Fibroblast of skin of right quadriceps (primary cell): ENCODE measurements around the gene MICAL3.
A peak's percentile ranks its signal among the peaks of the same experiment; 100 is the strongest.

ENCODE experiments used
- DNase-seq: peaks from one replicate; pipeline ENCODE4 v3.0.0-alpha.2; 2013

Gene MICAL3

DNA sequence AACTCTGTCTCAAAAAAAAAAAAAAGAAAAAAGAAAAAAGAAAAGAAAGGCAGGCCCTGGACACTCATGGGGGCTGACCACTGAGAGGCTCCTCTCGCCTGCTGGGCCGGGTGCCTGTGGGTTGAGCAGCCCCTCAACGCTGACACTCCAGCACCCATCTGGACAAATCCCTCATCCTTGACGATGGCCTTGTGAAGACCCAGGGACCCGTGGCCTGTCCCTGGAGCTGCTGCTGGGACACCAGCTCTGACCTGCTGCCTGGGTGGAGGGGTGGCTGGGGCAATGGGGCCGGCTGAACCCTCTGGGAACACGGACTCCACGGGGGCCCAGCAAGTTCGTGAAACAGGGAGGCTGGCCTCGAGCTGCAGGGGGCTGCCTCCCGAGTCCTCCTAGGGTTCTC is 239.6 kb downstream of the MICAL3 start:
- no peak for DNase-seq

DNA sequence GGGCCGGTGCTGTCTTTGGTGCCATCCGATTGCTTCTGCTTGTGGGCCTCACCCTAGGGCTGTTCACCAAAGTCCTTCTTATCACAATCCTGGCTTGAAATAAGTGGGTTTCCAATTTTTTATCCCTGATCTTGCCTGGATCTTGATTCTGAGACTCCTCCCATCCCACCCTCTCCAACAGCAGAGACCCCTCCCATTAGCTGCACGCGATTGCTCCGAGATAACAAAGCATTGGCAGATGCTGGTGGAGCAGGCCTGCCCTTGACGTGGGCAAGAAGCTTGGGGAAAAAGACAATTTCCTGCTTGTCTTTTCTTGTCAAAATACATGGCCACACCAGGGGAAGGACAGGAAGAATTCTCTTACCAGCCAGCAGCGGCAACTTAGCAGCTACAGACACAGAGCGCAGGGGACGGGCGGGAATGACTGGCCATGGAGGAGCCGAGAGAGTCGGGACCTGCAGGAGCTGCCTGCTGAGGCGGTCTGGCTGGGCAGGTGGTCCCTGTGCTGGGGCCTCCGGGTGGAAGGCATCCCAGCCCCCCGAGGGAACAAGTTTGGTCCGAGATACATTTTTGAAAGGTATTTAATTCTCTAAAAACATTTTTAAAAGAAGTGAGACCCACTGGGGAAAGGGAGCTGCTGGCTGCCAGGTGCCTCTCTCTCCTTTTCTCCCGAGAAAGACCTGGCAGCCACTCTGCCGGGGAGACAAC is 240.4 kb downstream of the MICAL3 start:
- no peak for DNase-seq

GRCh38 chr22:17783312-17783711 is 241.0 kb downstream of the MICAL3 start:
- DNase-seq = no peak

- DNase-seq = no peak
Measured at GRCh38 chr22:17782621-17783020, 241.7 kb downstream of the MICAL3 start.

GRCh38 chr22:17782158-17782557 is 242.2 kb downstream of the MICAL3 start:
- DNase-seq = no peak

DNA sequence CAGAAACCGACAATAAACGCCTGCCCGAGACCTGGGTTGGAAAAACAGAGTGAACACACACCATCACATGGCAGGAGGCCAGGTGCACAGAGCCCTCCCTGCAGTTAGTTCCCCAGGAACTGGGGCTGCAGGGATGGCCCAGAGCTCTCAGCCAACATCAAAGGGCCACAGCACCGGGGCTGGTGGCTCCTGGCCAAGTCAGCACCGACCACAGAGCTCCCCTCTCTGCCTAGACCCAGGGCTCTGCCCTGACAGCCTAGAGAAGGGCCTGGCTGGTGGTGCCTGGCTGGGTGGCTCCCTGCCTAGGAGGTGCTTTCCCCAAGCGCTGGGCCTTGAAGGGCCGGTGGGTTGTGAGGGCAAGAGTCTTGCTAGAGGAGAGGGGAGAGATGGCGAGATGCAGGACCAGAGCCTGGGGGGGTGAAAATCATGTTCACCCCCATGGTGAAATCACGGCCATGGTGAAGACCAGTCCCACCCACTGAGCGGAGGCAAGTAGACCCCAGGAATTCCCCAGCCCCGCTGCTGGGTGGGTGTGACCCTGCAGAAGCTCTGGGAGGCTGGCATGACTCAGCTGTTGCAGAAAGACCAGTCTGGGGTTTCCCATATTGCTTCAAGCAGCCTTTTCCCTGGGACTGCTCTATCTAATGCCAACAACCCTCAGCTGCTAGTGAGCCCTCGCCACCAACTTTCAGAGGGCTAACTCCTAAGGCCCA is 242.9 kb downstream of the MICAL3 start:
- peak; percentile 71 for DNase-seq

DNA sequence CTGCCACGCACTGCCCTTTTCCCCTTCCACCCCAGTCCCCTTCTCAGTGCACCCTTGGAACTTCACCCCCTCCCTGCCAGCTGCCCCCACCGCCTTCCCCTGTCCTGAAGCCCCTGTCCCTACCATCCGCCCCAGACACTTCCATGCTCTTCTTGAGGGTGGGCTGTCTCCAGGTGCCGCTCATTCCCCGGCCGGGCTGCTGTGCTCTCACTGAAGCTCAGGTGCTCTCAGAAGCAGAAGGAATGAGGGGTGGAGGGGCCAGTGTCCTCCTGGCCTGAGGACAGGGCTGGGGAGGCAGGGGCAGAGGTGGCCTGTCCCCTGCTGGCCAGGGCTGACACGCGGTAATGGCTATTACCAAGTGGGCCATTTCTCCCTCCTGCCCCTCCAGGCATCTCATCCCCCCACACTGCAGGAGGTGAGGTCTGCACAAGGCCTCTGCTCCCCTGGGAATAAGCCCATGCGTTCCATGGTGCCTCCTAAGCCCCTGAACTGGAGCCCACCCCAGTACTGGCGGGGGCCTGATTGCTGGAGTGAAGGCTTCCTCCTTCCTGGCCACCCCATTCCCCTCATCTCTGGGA is 243.5 kb downstream of the MICAL3 start:
- DNase-seq = no peak

- DNase-seq = no peak
Measured at GRCh38 chr22:17780116-17780740, 244.1 kb downstream of the MICAL3 start.

- DNase-seq = no peak
Measured at GRCh38 chr22:17779286-17780115, 244.9 kb downstream of the MICAL3 start.

GRCh38 chr22:17778412-17778976 is 245.9 kb downstream of the MICAL3 start:
- no peak for DNase-seq

- DNase-seq = no peak
Measured at GRCh38 chr22:17777717-17778044, 246.7 kb downstream of the MICAL3 start.

- DNase-seq = no peak
Measured at GRCh38 chr22:17777005-17777716, 247.2 kb downstream of the MICAL3 start.

GRCh38 chr22:17775781-17776465 is 248.4 kb downstream of the MICAL3 start:
- no peak for DNase-seq

DNA sequence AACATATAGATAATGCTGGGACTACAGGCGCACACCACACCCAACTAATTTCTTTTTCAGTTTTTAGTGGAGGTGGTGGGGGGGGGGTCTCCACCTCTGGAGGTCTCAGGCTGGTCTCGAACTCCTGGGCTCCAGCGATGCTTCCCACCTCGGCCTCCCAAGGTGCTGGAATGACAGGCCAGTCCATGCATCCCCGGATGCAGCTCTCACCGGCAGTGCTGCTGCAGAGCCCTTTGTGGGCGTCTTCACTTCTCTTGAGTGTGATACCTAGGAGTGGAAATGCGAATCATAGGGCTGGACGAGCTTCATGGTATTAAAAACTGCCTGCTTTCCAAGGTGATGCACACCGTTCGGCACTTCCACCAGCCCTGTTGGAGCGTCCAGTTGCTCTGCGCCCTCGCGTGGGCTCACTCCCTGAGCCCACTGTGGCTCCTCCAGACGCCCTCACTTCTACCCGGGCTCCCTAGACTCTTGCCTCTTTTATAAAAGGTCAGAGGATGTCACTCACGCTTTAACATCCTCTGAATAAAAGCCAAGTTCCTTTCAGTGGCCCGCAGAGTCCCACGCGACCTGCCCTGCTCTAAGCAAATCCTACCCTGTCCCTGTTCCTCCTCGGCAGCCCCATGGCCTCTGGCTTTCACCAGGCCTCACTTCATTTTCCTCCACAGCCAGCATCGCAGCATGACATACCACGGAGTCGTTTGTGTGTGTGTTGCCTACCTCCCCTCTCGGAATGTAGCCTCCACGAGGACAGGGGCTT is 249.3 kb downstream of the MICAL3 start:
- DNase-seq = no peak

DNA sequence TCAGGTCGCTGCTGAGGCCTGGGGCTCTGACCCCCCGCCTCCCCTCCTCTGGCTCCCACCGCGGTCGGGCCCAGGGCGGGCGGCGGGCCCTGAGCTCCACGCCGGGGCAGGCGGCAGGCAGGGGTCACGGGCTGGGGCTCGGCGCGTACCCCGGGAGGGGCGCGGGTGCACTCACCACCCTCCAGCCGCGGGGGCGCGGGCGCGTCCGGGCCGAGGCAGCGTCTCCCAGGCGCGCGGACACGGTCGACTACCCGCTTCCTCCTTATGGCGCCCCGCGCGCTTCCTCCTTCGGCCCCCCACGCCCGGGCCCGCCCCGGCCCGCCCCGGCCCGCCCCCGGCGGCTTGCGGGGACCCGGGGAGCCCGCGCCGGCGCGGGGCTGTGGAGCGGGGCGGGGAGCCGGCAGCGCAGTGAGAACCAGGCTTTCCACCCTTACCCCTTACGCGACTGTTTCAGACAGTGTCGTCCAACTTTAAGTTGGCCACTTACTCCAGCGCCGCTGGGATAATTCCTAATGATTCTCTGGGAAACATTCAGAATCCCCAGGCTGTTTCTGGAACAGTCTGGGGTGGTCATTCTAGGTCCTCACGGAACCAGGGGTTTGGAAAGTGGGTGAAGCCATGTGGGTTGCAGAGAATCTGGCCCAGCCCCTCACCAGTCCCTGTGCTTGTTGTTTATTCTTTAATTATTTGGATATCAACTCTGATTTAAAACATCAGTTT is 250.0 kb downstream of the MICAL3 start, which contains the start of gene BID:
TSS of gene BID (minus strand) at position 264 of the 720 bp plus-strand sequence. CDS start 24,353 bp downstream, outside the sequence.
- DNase-seq = no peak

DNA sequence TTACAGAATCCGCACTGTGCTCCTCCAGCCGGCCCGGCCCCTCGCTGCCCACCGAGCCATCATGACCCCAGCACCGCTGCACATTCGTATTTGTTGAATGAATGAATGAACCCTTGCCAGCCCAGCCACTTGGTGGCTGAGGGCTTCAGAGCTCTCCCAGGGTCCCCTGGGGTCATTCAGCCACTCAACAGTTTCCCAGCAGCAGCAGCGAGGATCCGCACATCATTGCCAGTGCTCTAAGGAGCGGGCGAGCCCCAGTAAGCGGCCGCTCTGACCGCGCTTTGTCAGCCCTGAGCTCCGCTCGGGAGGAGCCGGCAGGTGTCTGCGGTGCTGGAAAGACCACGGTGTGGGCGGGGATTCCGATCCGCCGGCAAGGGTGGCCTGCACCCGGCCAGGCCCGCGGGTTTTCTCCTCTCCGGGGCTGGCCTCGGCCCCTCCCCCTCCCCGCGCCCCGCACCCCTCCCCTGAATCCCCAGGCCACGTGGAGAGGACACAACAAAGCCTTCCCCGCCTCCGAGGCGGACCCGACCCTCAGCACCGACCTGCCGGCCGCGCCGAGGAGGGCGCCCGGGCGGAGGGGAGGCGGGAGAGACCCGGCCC is 250.7 kb downstream of the MICAL3 start:
- peak; percentile 18 for DNase-seq

DNA sequence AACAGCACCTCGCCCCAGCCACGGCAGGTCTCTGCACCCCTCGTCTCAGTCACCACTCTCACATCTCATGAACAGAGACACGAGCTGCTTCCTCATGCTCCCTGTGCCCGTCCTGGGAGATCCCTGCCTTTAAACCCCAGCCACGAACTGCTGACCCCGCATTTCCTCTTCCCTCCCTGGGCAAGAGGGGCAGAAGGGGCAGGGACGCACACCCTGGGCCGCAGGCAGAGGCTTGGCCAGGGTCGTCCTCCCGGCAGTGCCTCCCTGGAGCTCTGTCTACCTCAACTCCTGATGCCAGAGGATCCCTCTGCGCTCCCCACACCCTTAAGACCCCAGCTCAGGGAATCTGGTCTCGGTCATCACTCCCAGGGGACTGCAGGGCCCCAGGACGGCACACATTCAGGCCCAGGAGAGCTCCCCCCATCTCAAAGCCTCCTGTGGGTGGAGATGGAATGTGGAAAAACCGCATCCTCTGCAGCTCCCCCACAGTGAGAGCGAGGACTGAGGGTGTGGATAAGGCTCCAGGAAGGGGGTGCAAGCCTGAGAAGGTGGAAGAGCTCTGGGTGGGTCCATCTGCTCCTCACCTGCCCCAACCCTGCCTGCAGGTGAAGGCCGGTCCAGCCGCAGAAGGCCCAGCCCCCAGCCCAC is 251.3 kb downstream of the MICAL3 start:
- DNase-seq = peak; percentile 61

DNA sequence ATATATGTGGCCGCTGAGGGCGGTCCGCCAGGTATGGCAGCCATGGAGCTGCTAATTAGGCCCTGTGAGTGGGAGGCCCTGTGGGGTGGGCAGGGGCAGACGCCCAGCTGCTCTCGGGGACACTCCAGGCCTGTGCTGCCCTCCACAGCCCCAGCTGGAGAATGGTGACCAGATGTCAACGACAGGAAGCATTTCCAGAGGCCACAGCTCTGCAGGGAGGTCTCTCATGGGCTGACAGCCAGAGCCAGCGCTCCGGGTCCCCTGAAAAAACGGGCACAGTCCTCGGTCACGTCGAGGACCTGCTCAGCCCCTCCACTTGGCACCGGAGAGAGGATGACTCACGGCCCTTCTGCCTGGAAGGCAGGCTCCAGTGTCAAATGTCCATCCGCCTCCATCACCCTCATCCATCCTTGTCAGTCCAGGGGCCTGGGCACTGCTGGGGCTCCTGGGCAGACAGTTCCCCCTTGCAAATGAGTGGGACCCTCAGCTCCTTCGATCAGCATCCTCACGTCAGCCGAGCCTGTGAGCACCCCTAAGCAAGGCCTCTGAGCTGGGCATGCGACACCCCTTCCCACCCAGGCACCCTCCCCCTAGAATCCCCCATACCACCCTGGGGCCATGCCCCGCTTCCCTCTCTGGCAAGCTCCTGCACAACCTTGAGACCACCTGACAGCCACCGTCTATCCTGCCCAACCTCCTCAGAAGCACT is 252.0 kb downstream of the MICAL3 start:
- peak; percentile 25 for DNase-seq
